ENCODE measurements around the gene AUTS2.
"Not testable (repeated sequence)": the region's sequence is repeated elsewhere in the genome, so short reads cannot be mapped to it uniquely, and the experiment has no call there.

Gene AUTS2

DNA sequence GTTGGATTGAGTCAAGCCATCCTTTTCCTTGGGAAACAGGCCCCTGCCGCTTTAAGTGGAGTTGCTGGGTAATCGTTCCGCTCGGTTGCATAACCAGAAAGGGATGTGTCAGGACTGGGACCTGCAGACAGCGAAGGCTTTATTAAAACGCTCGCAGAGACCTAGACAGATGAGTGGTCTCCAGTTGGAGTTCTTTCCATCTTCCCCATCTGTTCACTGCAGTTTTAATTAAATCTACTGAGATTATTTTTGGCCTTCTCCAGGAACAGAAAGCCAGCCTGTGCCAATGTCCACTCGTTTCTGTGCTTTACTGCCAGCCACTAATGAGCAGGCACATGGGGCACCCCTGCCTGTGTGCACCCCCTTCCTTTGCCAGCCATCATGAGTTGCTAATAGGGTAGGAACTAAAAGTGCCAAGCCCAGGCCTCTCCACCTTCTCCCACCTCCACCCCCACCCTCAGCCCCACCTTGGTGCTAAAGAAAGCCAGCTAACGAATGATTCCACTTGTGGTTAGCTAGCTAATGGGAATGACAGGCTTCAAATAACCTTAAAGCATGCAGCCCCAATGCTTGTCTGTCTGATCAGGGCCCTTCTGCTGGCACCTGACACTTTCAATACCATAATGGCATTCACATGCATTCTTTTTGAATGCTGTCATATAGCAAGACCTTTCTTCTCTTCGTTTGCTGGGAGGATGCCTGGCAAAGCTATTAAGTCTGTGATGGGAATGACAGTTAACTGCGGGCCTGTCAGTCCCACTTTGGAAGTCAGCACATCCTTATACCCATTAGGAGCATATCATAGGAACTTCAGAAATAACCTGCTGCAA is 976.9 kb downstream of the AUTS2 start:
- DNase-seq = no peak

DNA sequence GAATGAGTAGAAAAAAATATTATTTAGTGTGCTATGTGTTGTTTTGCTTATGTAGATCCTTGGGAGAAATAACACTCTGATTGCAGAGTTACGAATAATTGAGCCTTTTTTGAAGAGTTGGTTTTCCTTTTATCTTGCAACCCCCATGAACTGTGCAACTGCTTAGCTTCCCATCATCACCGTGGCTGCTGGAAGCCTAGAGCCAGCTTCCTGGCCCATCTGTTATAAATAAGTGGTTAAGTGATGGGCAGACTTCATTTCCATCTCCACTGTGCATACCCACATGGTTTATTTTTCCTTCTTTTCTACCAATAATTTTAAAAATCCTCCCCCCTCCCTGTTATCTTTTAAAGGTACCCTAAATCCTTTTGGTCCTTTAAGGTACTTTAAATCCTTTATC is 978.8 kb downstream of the AUTS2 start:
- no peak for DNase-seq

DNA sequence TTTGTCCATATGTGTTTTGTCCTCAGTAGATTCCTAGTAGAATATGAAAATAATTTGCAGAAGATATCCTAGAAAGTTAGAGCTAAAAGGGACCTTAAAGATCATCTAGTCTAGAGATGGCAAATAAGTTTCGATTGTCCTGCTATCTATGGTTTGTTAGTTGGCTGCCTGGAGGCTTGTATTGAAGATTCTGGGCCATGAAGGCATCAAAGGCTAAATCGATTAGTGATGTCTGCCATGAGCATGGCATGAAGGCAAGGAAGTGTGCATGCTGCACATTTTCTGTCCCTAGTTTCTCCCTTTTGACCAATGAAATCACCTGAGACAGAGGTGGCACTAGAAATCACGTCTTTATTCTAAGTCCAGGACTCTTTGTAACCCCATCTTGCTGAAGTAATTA is 979.9 kb downstream of the AUTS2 start:
- no peak for DNase-seq

DNA sequence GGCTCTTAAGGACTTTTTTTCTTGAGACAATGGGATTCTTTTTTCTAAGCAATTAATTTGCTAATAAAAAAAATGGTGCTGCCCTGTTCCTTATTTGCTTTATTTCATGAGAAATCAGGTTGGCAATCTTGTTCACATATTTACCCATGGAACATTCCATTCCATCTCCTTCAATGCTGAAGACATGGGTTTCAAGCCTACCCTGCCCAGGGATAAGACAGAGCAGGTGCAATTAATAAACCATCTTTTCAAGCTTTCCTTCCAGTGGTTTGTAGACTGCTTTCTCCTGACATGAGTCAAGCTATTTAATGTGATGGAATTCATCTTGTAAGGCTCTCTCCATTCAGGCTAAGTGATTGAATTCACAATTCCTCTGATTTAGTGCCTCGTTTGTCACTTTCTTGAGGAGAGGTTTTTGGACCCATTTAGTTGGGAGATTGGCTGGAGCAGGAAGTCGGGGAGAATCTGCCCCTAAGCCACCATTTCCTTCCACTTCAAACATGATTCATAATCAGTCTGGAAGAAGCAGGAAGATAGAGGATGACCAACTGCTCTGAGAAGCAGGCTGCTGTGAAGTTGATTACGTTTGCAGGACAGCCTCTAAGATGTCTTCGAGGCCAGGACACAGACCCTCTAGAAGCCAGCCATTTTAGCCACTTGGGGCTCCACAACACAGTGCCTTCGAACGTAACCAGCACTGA is 981.3 kb downstream of the AUTS2 start:
- DNase-seq = no peak

DNA sequence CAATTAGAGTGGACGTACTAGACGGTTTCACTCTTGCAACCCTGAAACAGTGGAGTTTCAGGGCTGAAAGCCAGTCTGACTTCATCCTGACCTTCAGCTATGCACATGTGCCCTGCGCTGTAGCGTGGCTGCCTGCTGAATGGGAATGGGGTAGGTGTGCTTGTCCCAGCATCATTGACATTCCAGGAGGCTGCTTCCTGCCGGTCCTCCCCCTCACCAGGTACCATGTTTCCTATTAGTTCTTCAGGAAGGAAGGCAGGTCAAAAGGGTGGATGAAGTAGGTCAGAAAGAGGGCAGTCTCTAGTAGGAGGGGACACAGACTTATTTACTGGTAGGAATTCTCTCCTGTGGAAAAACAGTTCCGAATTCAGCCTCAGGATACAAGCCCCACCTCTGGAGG is 981.9 kb downstream of the AUTS2 start:
- no peak for DNase-seq

DNA sequence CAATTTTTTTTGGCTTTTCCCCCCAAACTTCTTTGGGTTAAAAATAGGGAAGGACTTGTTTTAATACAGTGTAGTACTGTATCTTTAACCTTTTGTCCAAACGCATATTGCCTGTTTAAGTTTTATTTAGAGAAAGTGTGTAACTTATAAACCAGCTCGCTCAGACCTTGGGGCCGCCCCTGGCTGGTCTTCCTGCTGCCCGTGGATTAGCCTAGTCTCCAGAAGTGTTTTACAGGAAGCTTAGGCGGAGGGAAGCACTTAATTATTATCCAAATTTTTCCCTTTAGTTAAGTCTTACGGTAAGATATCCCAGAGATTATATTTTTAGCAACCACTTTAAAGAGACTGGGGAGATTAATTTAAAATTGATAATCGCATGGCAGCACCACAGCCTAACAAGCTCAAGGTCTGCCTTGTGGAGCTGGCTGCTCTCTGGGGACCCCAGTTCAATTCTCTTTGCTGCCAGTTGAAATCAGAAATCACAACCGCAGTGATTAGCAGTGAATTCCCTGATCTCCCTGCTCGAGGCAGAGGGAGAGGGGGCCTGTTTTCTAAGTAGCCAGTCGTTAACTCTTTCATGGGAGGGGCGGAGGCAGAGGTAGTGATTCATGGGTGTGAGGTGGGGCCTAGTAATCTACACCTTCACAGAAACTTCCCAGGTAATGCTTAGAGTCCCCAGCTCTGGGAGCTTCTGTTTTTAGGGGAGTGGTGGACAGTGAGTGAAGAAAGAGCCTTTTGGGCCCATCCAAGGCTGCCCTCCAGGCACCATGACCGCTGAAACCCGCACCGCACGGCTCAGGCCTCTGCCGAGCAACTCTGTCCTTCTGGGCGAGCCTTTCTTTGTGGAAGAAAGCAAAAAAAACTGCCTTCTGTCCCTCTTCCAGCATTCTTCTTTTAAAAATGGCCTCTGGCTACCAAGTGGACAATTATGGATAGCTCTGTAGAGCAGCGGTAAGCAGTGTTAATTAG is 984.9 kb downstream of the AUTS2 start:
- no peak for DNase-seq

DNA sequence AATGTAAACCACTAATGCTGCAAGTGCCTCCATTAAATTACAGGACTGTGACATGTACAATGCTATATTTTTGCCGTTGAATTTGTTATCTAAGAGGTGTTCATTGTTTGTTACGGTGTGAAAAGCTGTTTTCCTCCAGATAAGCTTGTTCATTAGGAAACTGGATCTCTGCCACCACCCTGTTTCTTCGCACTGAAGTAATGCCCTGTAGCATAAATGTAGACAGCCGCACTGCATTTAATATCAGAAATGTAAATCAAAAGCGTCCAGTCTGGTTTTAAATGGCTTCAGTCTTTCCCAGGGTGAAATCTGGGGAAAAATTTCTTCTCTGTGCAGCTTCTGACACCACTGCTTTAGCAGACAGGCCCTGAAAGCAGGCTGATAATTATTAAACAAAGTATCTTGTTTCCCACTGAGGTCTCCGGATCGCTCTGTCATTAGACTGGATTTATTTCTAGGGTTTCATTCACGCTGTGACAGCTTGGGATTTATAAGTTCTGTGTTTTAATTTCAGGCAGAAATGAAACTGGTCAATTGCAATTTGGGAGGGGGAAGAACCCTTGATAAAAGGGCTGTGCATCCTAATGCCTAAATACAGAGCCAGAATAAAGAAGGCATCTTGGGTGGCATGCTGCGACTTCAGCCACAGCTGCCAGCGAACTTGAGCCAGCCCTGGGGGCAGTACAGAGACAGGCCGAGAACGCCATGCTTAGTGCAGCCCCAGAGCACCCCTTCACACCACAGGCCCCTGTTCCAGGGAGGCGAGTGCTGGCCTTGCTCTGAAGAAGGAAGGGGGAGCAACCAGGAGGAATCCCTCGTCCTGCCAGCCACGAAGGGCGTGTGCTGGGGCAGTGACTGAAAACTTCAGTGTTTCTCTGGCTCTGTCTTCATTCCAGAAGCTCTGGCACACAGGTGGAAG is 985.9 kb downstream of the AUTS2 start:
- DNase-seq = no peak

DNA sequence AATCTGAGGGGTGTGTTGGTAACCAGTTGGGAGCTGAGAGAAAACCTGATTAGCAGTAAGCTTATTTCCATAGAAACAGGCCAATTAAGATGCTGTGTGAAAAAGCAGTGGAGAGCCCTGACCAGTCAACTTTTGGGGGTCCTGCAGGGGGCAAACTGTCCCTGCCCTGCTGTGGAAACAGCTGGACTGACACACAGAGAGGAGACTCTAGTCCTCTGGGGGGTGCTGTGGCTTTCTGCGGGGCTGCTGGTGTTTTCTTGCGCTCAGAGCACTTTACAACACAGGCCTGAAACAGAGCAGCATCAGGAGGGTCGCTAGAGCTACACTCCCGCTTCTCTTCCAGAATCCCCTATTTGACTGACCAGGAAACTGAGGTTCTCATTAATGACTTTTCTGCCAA is 986.8 kb downstream of the AUTS2 start:
- no peak for DNase-seq

DNA sequence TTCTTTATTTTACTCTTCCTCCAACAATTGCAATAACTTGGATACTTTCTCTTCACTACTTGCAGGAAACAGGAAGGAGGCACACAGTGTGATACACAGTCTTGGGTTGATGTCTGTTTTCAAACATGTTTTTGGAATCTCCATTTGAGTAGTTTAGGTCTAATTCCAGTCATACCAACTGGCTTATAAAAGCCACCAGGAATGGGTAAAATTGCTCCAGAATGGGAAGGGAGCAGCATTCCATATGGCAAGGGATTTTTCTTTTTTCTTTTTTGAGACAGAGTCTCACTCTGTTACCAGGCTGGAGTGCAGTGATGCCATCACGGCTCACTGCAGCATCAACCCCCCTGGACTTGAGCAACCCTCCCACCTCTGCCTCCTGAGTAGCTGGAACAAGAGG is 988.5 kb downstream of the AUTS2 start:
- DNase-seq = no peak

DNA sequence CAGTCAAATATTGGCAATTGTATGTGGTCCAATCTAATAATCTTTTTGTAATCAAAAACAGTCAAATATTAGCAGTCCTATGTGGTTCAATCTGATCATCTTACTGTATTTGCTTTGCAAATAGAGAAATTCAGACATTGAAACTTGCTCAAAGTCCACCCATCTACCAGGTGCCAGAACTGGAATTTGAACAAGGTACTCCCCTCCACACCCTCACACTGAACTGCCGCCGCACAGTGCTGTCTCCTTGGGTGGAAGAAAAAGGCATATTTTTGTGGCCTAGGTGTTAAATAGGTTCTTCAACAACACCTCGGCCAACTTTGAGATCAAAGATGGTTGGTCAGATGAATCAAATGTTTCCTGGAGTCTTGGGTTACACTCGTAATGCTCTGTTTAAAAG is 989.5 kb downstream of the AUTS2 start:
- DNase-seq = no peak

DNA sequence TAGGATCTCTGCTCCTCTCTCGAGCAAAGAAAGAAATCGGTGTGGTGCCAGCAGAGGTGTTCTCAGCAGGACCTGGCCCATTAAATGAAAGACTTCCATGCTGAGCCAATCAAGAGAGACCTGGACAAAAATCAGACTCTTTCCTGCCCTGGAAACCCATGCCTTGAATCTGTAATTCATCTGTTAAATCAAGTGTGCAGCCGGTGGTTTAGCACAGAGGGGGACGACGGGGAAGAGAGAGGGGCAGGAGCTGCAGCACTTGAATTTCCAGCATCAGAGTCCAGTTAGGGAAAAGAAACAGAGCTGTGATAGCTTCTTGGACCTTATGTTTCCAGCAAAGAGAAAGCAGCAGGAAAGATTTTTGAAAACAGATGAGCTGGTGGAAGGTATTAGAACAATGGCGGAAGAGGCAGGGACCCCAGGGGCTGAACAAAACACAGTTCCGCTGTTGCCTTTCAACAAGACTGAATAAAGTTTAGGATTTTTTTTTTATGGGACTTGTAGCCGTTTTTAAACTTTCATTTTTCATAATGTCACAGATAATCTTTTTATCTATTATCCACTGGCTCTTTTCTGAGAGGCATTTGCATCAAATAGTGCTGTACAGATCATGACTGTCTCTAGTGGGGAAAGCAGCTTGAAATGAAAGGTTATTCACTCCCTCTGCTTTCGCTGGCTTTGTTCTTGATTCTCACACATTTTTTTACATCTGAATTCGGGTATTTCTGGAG is 990.1 kb downstream of the AUTS2 start:
- DNase-seq = no peak

DNA sequence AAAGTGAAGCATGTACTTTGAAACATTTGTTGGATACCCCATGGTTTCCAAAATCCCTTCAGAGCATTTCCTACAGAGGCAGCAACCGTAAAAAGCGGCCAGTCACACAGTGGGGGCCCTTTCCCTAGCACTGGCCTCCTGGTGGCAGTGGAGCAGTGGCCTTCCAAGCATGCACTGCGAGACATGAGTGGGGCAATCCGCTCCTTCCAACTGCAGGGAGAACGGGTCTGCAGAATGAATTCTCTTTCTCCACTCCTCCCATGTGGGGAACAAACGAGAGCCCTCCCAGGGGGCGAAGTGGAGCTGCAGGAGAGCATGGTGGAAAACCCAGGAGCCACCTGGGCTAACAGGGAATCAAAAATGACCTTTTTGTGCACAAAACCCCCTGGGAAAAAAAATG is 990.7 kb downstream of the AUTS2 start:
- DNase-seq = no peak

DNA sequence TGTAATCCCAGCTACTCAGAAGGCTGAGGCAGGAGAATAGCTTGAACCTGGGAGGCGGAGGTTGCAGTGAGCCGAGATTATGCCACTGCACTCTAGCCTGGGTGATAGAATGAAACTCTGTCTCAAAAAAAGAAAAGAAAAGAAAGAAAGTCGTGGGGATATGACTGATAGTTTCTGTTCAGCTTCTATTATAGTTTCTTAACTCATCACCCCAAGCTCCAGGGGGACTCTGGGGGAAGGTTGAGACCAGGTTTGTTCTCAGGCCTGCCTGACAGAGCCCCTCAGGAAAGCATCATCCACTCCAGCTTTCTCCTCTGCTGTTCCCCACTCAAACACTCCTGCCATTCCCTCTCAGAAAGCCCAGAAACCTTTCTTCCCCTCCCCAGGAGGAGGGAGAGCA is 991.3 kb downstream of the AUTS2 start:
- no peak for DNase-seq

DNA sequence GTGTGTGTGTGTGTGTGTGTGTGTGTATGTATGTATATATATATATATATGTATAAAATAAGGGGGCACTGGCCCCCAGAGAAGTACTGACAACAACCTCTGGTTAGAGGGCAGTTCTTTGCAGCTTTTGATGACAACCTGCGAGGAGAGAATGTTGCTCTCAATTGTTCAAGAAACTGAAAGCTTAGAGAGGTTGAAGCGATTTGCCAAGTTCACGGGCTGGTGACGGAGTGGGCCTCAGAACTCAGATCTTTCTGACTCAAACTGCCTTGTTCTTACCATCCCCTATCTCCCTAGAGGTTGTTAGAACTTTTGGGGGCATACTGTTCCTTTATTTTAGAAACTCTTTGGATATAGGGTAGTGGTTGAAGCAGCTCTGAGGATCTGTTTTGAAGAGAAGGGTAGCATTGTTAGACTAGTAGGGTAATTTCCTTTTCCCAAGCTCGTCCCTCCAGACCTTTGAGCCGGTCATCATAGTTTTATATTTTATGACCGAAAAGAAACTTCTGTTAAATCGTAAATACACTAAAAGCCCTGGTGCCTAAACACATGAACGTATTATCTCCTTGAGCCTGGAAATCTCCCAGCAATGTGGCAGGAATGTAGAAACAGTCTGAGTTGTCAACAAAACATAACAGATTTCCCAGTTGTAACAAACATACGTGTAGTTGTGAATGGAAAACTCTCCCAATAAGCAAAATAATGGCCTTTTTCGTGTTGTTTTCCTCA is 992.0 kb downstream of the AUTS2 start:
- DNase-seq = no peak

DNA sequence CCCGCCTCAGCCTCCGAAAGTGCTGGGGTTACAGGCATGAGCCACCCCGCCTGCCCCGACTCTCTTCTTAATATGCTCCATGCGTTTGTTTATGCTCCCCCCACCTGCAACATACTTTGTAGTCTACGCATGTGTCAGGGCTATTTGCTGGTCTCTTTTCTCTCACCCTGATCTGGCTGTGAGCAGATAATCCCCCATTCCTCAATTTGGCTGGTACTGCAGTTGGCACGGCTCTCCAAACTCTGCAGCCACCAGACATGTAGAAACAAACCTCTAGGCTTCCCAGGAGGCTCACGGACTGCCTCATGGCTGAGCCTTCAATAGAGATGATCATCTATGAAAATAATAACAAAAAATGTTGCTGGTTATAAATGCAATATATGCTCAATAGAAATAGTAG is 993.4 kb downstream of the AUTS2 start:
- DNase-seq = no peak

DNA sequence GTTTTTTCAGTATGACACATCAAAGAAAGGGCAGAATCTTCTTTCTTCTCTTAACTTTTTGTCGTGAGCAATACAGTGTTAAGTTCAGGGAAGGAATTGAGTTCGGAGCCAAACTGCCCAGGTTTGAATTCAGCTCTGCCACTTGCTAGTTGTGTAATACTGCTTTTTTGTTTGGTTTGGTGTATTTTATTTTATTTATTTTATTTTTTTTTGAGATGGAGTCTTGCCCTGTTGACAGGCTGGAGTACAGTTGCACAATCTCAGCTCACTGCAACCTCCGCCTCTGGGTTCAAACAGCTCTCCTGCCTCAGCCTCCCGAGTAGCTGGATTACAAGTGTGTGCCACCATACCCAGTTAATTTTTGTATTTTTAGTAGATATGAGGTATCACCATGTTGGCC is 993.9 kb downstream of the AUTS2 start:
- DNase-seq = no peak

DNA sequence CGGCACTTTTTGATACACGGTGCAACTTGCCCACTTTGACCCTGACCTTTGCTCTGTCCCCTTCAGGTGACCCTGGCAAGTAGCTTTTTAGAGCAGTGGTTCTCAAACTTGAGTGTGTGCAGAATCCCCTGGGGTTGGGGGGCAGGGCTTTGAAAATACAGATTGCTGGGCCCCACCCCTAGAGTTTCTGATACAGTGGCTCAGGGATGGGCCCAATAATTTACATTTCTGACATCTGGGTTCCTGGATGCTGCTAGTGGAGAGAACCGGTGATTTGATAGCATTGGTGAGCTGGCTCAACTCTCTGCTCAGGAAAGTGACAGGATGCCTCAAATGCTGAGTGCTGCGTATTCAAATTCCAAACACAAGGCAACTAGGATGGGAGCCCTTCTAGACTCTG is 995.9 kb downstream of the AUTS2 start:
- no peak for DNase-seq

DNA sequence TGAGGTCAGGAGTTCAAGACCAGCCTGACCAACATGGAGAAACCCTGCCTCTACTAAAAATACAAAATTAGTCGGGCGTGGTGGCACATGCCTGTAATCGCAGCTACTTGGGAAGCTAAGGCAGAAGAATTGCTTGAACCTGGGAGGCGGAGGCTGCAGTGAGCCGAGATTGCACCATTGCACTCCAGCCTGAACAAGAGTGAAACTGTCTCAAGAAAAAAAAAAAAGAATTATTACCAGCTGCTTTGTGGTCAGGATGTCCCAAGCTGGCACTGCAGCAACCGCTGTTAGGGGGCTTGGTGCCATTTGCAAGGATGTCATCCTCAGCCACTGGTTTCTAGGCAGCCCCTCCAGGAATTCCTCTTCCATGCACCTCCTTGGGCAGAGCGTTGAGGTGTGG is 996.6 kb downstream of the AUTS2 start:
- DNase-seq = not testable (repeated sequence)

DNA sequence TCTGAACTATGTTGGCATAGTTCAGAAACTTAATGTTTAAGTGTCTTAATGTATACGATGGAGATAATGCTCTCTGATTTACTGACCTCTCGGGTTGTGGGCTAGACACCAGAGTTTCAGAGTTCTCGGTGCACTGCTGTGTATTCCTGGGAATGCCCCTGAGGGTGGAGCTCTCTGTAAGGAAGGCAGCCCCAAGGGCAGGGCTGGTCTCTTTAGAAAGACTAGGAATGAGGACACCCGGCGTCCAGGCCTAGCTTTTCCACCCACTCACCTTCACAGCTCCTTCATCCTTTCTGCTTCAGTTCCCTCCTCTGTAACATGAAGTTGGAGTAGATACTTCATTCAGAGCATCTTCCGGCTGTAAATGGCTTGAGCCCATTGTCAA is 997.1 kb downstream of the AUTS2 start:
- no peak for DNase-seq

DNA sequence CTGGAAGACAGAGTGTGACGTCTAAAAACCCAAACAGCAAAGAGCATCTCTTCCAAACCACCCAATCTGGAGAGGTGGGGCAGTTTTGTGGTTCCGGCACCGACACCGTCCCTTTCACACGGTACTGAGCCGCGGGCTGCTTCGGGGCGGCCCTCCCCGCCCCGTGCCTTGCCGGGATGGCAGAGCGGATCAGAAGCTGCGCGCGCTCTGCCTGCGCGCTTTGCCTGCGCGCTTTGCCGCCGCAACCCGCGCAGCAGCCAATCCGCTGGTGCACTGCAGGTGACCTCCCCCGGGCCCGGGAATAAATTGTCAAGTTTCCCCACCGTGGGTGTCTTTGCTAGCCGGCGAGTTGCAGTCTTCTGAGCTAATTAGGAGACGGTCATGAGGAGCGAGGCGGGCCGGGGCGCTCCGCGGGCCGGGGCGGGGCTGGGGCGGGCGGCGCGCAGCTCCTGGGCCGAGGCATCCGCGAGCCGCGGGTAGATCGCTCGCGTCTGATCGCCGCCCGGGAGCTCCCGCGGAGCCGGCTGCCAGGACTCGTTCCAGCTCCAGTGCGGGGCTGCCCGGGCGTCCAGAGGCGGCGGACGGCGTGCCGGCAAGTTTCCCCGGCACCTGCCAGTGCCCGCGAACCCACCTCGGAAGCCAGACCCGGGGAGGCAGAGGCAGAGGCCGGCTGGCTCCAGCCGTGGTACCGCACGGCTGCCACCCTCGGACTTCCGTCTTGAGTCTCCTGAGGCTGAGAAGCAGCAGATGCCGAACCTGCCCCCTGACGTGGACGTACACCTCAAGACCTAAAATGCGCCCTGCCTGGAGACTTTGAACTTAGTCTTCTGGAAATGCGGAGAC is 997.7 kb downstream of the AUTS2 start:
- no peak for DNase-seq

Data from T-helper 1 cell (primary cell).